Caco-2 (cell line): ENCODE measurements around the gene GRM7. TPM values are rescaled to one million over a fixed set of nuclear protein-coding genes. Genes with fewer than 3 reads are reported as not detected.

Experiments
- BruUV-seq: library from RNA; stranded (reverse); fragments of 400-500 nt; replicated peaks from 2 replicates; lab custom pipeline; 2021; lab: Mats Ljungman, UMichigan
- CTCF ChIA-PET: fragments of 300-600 bp; sonication (Branson Sonifier 250); formaldehyde crosslinking; loops from one replicate; lab custom pipeline; 2022; ENCODE audit warnings: antibody characterized with exemption; lab: Charles Lee
- POLR2A ChIA-PET: fragments of 300-600 bp; sonication (Branson Sonifier 250); formaldehyde crosslinking; loops from one replicate; lab custom pipeline; 2022; ENCODE audit warnings: antibody characterized with exemption; lab: Charles Lee
- DNase-seq, 2 experiments: peaks; one replicate each; pipeline versions ENCODE4 v3.0.0 to v3.0.0-alpha.2; 2020 to 2022
- H3K27me3 ChIP-seq: replicated peaks from 2 replicates; pipeline ENCODE4 v1.6.0; 2011; ENCODE audit warnings: low read length; ENCODE audit not compliant: control insufficient read depth, insufficient read depth
- H3K36me3 ChIP-seq: 2 replicates; pipeline ENCODE4 v1.5.1; 2011; ENCODE audit warnings: low read length; ENCODE audit not compliant: control insufficient read depth, insufficient read depth
- H3K4me1 ChIP-seq: fragments of 250-450 bp; sonication (Bioruptor Pico); 2 replicates; pipeline ENCODE4 v1.5.1; 2020; ENCODE audit warnings: mild to moderate bottlenecking
- H3K4me3 ChIP-seq: 2 replicates; pipeline ENCODE4 v1.5.1; 2011; ENCODE audit warnings: low read depth, mild to moderate bottlenecking, control low read depth, low read length
- H3K9me3 ChIP-seq: fragments of 250-450 bp; sonication (Bioruptor Pico); 2 replicates; pipeline ENCODE4 v1.5.1; 2020; ENCODE audit warnings: mild to moderate bottlenecking, moderate library complexity
- H3K27ac Mint-ChIP-seq: one replicate; pipeline ENCODE4 v1.8.0; 2022; ENCODE audit warnings: mixed read lengths; ENCODE audit not compliant: unreplicated experiment
- H3K27me3 Mint-ChIP-seq: one replicate; pipeline ENCODE4 v1.8.0; 2022; ENCODE audit warnings: mixed read lengths; ENCODE audit not compliant: insufficient read depth, unreplicated experiment
- H3K36me3 Mint-ChIP-seq: one replicate; pipeline ENCODE4 v1.8.0; 2022; ENCODE audit warnings: mild to moderate bottlenecking, mixed read lengths; ENCODE audit not compliant: insufficient read depth, unreplicated experiment
- H3K4me1 Mint-ChIP-seq: one replicate; pipeline ENCODE4 v1.8.0; 2022; ENCODE audit warnings: low read depth, mixed read lengths; ENCODE audit not compliant: unreplicated experiment
- H3K4me3 Mint-ChIP-seq: one replicate; pipeline ENCODE4 v1.8.0; 2022; ENCODE audit warnings: mild to moderate bottlenecking, moderate library complexity, mixed read lengths; ENCODE audit not compliant: unreplicated experiment
- H3K9me3 Mint-ChIP-seq: one replicate; pipeline ENCODE4 v1.8.0; 2022; ENCODE audit warnings: mixed read lengths; ENCODE audit not compliant: unreplicated experiment
- CTCF ChIP-seq, 2 experiments: fragments of 200-600 bp in 1 of 2; IDR thresholded peaks; 1 replicate in 1 of 2; 2 replicates in 1 of 2; pipeline versions ENCODE4 v1.5.1 to v1.8.0; 2011 to 2022; ENCODE audit warnings: antibody characterized with exemption in 1 of 2, control low read depth in 1 of 2, inconsistent platforms in 1 of 2, low read depth in 1 of 2, low read length in 1 of 2, mild to moderate bottlenecking in 1 of 2, moderate library complexity in 1 of 2; ENCODE audit not compliant: insufficient read depth in 1 of 2, severe bottlenecking in 1 of 2, unreplicated experiment in 1 of 2
- intact Hi-C: fragments of 100-400 bp; cut with micrococcal nuclease; formaldehyde crosslinking; loops from one replicate; pipeline ENCODE4 v1.10.0; 2022; ENCODE audit not compliant: unreplicated experiment
- total RNA-seq: library from RNA; stranded (reverse); gene quantifications from 2 replicates; pipeline ENCODE4 v1.2.3, GENCODE V29; 2022

GRM7 gene
- total RNA-seq, 1 experiment from 2014 or later: not detected

- Mint-ChIP-seq H3K36me3 (no peaks in the 10 kb centered on the region), H3K27me3 (no peaks in the 10 kb centered on the region), H3K4me3 (no peak overlapping the region), H3K27ac (no peak overlapping the region), H3K4me1 (no peaks in the 10 kb centered on the region), H3K9me3 (no peaks in the 10 kb centered on the region)
- no peaks in the 10 kb centered on the region for H3K27me3 ChIP-seq
- H3K4me1 ChIP-seq: no peaks in the 10 kb centered on the region
- POLR2A ChIA-PET: no interaction called here
- no peak for DNase-seq
- H3K9me3 ChIP-seq: no peaks in the 10 kb centered on the region
- CTCF ChIA-PET: no interaction called here
- H3K4me3 ChIP-seq: no peak overlapping the region
- H3K36me3 ChIP-seq: no peaks in the 10 kb centered on the region
- no TSS peak for BruUV-seq
- TF ChIP-seq CTCF (IDR thresholded peaks at IDR 0.05; ENCODE audit: insufficient read depth in 1 of 2, low read depth in 1 of 2, low read length in 1 of 2, severe bottlenecking in 1 of 2, unreplicated experiment in 1 of 2): no peak
- intact Hi-C loops: no loop called here
Measured at GRCh38 chr3:7280318-7280717, 419.4 kb downstream of the GRM7 start.

DNA sequence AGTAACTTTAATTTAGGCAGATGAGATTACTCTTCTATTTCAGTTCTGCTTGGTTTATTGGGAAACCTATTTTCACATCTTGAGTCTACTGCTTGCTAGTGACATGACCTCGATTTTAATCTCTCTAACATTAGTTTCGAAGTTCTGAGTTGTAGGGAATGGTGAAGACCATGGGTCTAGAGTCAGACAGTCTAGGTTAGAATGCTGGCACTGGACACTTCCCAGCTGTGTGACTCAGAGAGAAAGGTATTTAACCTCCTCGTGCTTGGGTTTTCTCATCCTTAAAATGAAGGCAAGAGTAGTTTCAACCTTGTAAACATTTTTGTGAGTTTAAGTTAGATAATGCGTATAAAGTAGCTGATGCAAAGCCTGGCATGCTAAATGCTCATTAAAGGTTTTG lies 422.1 kb downstream of the GRM7 start:
- no TSS peak for BruUV-seq
- ChIA-PET POLR2A (no interaction called here), CTCF (no interaction called here)
- TF ChIP-seq CTCF (IDR thresholded peaks at IDR 0.05; ENCODE audit: insufficient read depth in 1 of 2, low read depth in 1 of 2, low read length in 1 of 2, severe bottlenecking in 1 of 2, unreplicated experiment in 1 of 2): no peak
- Mint-ChIP-seq H3K4me1 (no peaks in the 10 kb centered on the region), H3K9me3 (no peaks in the 10 kb centered on the region), H3K4me3 (no peak overlapping the region), H3K36me3 (no peaks in the 10 kb centered on the region), H3K27me3 (no peaks in the 10 kb centered on the region), H3K27ac (no peak overlapping the region)
- H3K4me1 ChIP-seq: no peaks in the 10 kb centered on the region
- H3K4me3 ChIP-seq: no peak overlapping the region
- no peak for DNase-seq
- no peaks in the 10 kb centered on the region for H3K27me3 ChIP-seq
- intact Hi-C loops: no loop called here
- no peaks in the 10 kb centered on the region for H3K36me3 ChIP-seq
- H3K9me3 ChIP-seq: no peaks in the 10 kb centered on the region

- TF ChIP-seq CTCF (IDR thresholded peaks at IDR 0.05; ENCODE audit: insufficient read depth in 1 of 2, low read depth in 1 of 2, low read length in 1 of 2, severe bottlenecking in 1 of 2, unreplicated experiment in 1 of 2): no peak
- Mint-ChIP-seq H3K27ac (no peak overlapping the region), H3K36me3 (no peaks in the 10 kb centered on the region), H3K9me3 (no peaks in the 10 kb centered on the region), H3K4me3 (no peak overlapping the region), H3K4me1 (no peaks in the 10 kb centered on the region), H3K27me3 (no peaks in the 10 kb centered on the region)
- no peak overlapping the region for H3K4me3 ChIP-seq
- no peaks in the 10 kb centered on the region for H3K27me3 ChIP-seq
- CTCF ChIA-PET: no interaction called here
- intact Hi-C loops: loop anchor here (1.0 kb wide), 1 partner anchor 261 kb away; no protein-coding TSS in a partner anchor
- POLR2A ChIA-PET: no interaction called here
- no peaks in the 10 kb centered on the region for H3K4me1 ChIP-seq
- BruUV-seq: no TSS peak
- no peaks in the 10 kb centered on the region for H3K36me3 ChIP-seq
- DNase-seq: peak in 1 of 2 experiments; percentile 2
- H3K9me3 ChIP-seq: no peaks in the 10 kb centered on the region
Measured at GRCh38 chr3:7285505-7285904, 424.6 kb downstream of the GRM7 start.
